ENCODE measurements around the gene ZNF260. TPM values are rescaled to one million over a fixed set of nuclear protein-coding genes. Genes with fewer than 3 reads are reported as not detected.
A peak's percentile ranks its signal among the peaks of the same experiment; 100 is the strongest.
"Not testable (repeated sequence)": the region's sequence is repeated elsewhere in the genome, so short reads cannot be mapped to it uniquely, and the experiment has no call there.

ZNF260 gene
- total and polyA plus RNA-seq, 2 donors from 2014 or later, result 5.4 to 12.8 TPM

- H3K9me3 ChIP-seq (ENCODE audit: control insufficient read depth in 2 of 3, insufficient read depth in 1 of 3, low read length in 3 of 3); FAIRE-seq; intact Hi-C loops (cut with DNase I); H3K27ac ChIP-seq (ENCODE audit: low read depth in 2 of 2, low read length in 2 of 2); H3K36me3 ChIP-seq (ENCODE audit: control insufficient read depth in 2 of 3, insufficient read depth in 3 of 3, low read length in 3 of 3); H3K27me3 ChIP-seq (ENCODE audit: control insufficient read depth, insufficient read depth, low read length); H3K4me1 ChIP-seq (ENCODE audit: control insufficient read depth in 2 of 3, insufficient read depth in 2 of 3, low read depth in 1 of 3, low read length in 3 of 3); H3K4me3 ChIP-seq (ENCODE audit: low read length in 3 of 3); H3K9ac ChIP-seq (ENCODE audit: low read length in 3 of 3): not testable (repeated sequence)
- DNase-seq, result peak in 2 of 5 donors; percentile 18 to 28
- TF ChIP-seq CTCF (IDR thresholded peaks at IDR 0.05; ENCODE audit: borderline replicate concordance, extremely low read depth, insufficient read depth), result peak; percentile 46
These were observed 35.2 kb downstream of the ZNF260 start for GRCh38 chr19:36492689-36493453.

DNA sequence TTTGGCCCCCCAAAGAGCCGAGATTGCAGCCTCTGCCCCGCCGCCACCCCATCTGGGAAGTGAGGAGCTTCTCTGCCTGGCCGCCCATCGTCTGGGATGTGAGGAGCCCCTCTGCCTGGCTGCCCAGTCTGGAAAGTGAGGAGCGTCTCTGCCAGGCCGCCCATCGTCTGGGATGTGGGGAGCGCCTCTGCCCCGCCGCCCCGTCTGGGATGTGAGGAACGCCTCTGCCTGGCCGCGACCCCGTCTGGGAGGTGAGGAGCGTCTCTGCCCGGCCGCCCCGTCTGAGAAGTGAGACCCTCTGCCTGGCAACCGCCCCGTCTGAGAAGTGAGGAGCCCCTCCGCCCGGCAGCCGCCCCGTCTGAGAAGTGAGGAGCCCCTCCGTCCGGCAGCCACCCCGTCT is 37.2 kb downstream of the ZNF260 start:
- intact Hi-C loops (cut with DNase I); FAIRE-seq: not testable (repeated sequence)

GRCh38 chr19:36489920-36490415 is 38.1 kb downstream of the ZNF260 start:
- H3K4me3 ChIP-seq (ENCODE audit: low read length in 3 of 3), result peak overlapping the region; percentile 76 to 100 (median 100)
- H3K9me3 ChIP-seq (ENCODE audit: control insufficient read depth in 2 of 3, insufficient read depth in 1 of 3, low read length in 3 of 3), result no peaks in the 10 kb centered on the region
- FAIRE-seq (no peak), DNase-seq (peak in 3 of 5 donors; percentile 92 to 97 (median 97))
- peaks cover 0 to 6% (median 0%) of the 10 kb centered on the region in 3 donors for H3K4me1 ChIP-seq (ENCODE audit: control insufficient read depth in 2 of 3, insufficient read depth in 2 of 3, low read depth in 1 of 3, low read length in 3 of 3)
- peak overlapping the region; percentile 98 to 99 for H3K27ac ChIP-seq (ENCODE audit: low read depth in 2 of 2, low read length in 2 of 2)
- TF ChIP-seq CTCF (IDR thresholded peaks at IDR 0.05; ENCODE audit: borderline replicate concordance, extremely low read depth, insufficient read depth), result no peak
- peak overlapping the region; percentile 87 to 100 (median 99) for H3K9ac ChIP-seq (ENCODE audit: low read length in 3 of 3)
- intact Hi-C loops (cut with DNase I), result no loop called here
- H3K27me3 ChIP-seq (ENCODE audit: control insufficient read depth, insufficient read depth, low read length), result no peaks in the 10 kb centered on the region
- H3K36me3 ChIP-seq (ENCODE audit: control insufficient read depth in 2 of 3, insufficient read depth in 3 of 3, low read length in 3 of 3), result no peaks in the 10 kb centered on the region

More for the DNA sequence above, 37.2 kb downstream of the ZNF260 start:
- H3K36me3 ChIP-seq (ENCODE audit: control insufficient read depth in 2 of 3, insufficient read depth in 3 of 3, low read length in 3 of 3); H3K4me1 ChIP-seq (ENCODE audit: control insufficient read depth in 2 of 3, insufficient read depth in 2 of 3, low read depth in 1 of 3, low read length in 3 of 3); H3K27ac ChIP-seq (ENCODE audit: low read depth in 2 of 2, low read length in 2 of 2); H3K27me3 ChIP-seq (ENCODE audit: control insufficient read depth, insufficient read depth, low read length); H3K4me3 ChIP-seq (ENCODE audit: low read length in 3 of 3); H3K9me3 ChIP-seq (ENCODE audit: control insufficient read depth in 2 of 3, insufficient read depth in 1 of 3, low read length in 3 of 3); DNase-seq; H3K9ac ChIP-seq (ENCODE audit: low read length in 3 of 3): not testable (repeated sequence)

DNA sequence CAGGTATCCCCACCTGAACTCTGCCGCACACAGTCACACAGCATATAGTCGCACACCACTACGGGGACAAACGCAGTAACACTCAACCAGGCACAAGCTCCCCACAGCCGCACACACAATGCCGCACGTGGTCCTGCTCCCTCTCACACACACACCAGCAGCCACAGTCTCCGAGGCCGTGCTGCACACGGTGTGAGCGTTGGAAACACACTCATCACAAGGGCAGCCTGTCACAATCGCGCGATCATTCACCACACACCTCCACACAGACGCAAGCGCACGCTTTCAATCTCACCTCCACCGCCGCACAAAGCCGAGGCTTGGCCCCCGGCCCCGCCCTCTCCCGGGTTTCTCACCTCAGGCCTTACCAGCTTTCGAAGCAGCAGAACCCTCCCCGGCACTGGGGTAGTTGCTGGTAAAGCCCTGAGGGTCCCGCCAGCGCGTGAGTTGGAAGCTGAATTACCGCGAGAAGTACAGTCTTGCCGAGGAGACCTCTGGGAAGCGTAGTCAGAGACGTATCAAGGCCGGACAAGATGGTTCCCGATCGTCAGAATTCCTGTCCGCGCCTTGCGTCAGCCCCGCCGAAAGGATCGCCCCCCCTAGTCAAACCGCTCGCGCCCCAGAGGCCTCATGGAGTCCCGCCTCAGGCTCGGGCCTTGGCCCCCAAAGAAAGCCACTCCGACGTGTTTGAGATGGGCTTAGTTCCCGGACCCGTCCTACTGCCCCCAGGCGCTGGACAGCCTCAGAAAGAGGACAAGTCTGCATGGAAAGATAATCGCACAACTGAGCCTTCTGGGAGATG is 38.8 kb downstream of the ZNF260 start, which contains the start of gene ZNF566:
ZNF566 (minus strand) TSS at position 444 of the 802 bp plus-strand sequence. CDS start 13,004 bp downstream, outside the sequence.
- Histone ChIP-seq H3K9me3 (ENCODE audit: control insufficient read depth in 2 of 3, insufficient read depth in 1 of 3, low read length in 3 of 3) (no peaks in the 10 kb centered on the region), H3K27ac (ENCODE audit: low read depth in 2 of 2, low read length in 2 of 2) (peak within 1 kb of the TSS; percentile 98 to 99), H3K4me1 (ENCODE audit: control insufficient read depth in 2 of 3, insufficient read depth in 2 of 3, low read depth in 1 of 3, low read length in 3 of 3) (peaks cover 0 to 6% (median 0%) of the 10 kb centered on the region in 3 donors), H3K36me3 (ENCODE audit: control insufficient read depth in 2 of 3, insufficient read depth in 3 of 3, low read length in 3 of 3) (no peaks in the 10 kb centered on the region), H3K27me3 (ENCODE audit: control insufficient read depth, insufficient read depth, low read length) (no peaks in the 10 kb centered on the region), H3K9ac (ENCODE audit: low read length in 3 of 3) (peak within 1 kb of the TSS; percentile 87 to 100 (median 99)), H3K4me3 (ENCODE audit: low read length in 3 of 3) (peak within 1 kb of the TSS; percentile 76 to 100 (median 100))
- intact Hi-C loops (cut with DNase I), result no loop called here
- DNase-seq (peak; percentile 95 to 99 (median 97)), FAIRE-seq (no peak)
- no peak for TF ChIP-seq CTCF (IDR thresholded peaks at IDR 0.05; ENCODE audit: borderline replicate concordance, extremely low read depth, insufficient read depth)

All from kidney (tissue), 14 donors.